Fibroblast of pulmonary artery (primary cell): ENCODE data around the gene DPH7.

Source experiments
- DNase-seq: peaks from one replicate; pipeline ENCODE4 v3.0.0-alpha.2; 2010; ENCODE audit warnings: low read depth
- H3K4me3 ChIP-seq: replicated peaks from 2 replicates; pipeline ENCODE4 v1.5.1; 2011; ENCODE audit warnings: low read depth, mild to moderate bottlenecking, control low read depth, low read length, moderate library complexity
- CTCF ChIP-seq: IDR thresholded peaks from 2 replicates; pipeline ENCODE4 v1.5.1; 2011; ENCODE audit warnings: mild to moderate bottlenecking, control low read depth, low read length, inconsistent platforms; ENCODE audit errors: missing control alignments

Gene DPH7

GRCh38 chr9:137506274-137506673 is 72.5 kb downstream of the DPH7 start:
- TF ChIP-seq CTCF: no peak
- DNase-seq: no peak
- H3K4me3 ChIP-seq: no peak overlapping the region

- H3K4me3 ChIP-seq: no peak overlapping the region
- no peak for TF ChIP-seq CTCF
- no peak for DNase-seq
Observed at GRCh38 chr9:137505421-137506140, 73.1 kb downstream of the DPH7 start.
